NOMO-1 (cell line): ENCODE measurements around the gene PNO1.
"Not testable (repeated sequence)": the region's sequence is repeated elsewhere in the genome, so short reads cannot be mapped to it uniquely, and the experiment has no call there.

ENCODE experiments used
- DNase-seq, 2 experiments: peaks; one replicate each; lab custom pipeline; 2025; ENCODE audit not compliant: unreplicated experiment in 2 of 2; lab: John Stamatoyannopoulos, UW

The PNO1 gene

DNA sequence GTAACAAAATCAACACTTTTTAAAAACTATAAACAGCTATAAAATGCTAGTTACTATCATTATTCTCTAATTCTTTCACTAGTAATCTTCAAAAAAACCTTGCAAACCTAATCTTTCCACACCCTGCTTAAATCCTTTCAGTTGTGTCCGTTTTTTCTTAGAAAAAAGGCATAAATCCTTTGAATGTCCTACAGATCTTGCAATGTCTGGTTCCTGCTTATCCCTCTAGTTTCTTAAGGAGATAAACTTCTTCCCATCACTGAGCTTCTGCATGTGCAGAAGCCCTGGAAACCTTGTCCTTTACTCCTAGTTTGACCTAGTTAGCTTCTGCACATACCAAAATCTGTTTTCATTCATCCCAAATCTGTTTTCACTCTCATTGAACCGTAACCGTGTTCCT is 1.3 kb upstream of the PNO1 start:
- no peak for DNase-seq

DNA sequence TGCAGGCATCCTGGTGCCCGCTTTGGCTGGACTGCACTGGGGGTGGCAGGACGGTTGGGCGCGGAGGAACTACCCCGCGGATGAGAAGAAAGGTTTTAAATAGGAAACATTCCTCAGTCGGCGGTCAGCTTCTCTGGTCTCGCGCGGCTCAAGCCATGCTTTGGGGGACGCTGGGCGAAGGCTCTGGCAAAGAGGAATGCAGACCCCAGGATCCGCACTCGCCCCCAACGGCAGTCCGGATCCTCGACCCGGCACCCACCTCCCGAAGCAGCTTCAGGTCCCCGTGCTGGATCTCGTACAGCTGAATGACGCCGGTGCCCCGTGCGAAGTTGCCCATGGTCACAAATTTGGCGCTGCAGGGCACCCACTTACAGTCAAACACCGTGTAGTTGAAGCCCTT is 686 bp upstream of the PNO1 start:
- DNase-seq, result peak in 1 of 2 experiments; percentile 51

DNA sequence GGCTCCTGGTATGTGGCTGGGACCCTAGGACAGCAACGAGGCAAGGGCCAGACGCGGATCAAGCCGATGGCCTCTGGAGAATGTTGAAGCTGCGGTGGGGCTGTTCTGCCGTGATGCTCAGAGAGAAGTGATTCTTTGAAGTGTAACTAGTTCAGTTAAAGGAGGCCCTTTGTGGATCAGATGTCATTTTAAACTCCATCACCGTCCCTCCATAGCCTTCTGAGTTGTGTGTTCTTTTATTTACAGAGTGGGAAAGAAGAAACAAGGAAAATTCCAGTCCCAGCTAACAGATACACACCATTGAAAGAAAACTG is 403 bp downstream of the PNO1 start:
- DNase-seq, result no peak

GRCh38 chr2:68163641-68164040 is 6.0 kb downstream of the PNO1 start:
- no peak for DNase-seq

DNA sequence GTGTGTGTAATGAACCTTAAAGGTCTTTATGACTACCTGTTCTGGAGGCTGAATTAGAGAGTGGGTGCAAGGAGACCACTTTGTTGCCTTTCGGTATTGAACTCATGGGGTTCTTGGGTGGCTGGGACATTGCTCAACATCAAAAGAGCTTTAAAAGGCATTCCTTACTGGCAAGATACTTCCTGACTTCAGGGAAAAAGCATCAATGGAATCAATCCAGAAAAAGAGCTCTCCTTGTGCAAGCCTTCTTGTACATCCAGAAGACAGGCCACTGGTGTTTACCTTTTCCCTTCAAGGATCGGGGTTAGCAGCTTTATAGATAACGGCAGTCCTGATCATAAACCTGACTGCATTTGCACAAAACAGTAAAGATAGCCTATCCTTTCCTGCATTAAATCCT is 9.5 kb downstream of the PNO1 start:
- no peak for DNase-seq

- DNase-seq, result no peak
Measured at GRCh38 chr2:68169308-68169707, 11.6 kb downstream of the PNO1 start.

DNA sequence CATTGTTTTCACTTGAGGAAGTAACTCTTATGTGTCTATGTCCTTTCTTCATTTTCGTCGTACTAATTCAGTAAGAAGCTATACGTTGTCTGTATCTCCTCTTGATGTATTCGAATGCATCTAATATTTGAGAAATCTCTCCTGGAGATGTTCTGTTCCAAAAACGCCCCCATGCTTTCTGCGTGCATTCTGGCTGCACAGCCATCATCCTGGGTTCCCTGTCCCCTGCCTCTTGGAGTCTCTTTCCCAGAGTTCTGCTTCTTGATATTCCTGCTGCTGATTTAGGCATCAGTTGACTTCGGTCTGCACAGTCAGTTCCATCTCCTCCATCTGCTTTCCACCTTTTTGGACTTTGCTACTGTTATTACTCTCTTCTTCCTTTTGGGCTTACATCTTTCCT is 13.5 kb downstream of the PNO1 start:
- DNase-seq, result no peak

DNA sequence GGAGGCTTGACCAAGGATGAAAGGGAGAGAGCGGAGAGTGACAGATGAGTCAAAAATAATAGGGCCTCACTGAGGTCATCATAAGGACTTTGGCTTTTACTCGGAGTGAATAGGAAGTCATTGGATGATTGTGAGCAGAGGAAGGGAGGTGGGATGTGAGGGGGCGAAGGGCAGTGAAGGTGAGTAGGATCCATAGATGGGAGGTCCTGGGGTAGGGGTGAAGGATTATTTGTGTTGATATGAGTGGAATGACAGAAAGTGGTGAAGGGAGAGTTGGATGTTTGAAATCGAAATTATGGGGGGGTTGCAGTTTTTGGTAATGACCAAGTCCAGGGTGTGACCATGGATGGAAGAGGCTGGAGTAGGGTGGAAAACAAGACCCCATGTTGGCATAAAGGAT is 14.0 kb downstream of the PNO1 start:
- DNase-seq, result no peak

DNA sequence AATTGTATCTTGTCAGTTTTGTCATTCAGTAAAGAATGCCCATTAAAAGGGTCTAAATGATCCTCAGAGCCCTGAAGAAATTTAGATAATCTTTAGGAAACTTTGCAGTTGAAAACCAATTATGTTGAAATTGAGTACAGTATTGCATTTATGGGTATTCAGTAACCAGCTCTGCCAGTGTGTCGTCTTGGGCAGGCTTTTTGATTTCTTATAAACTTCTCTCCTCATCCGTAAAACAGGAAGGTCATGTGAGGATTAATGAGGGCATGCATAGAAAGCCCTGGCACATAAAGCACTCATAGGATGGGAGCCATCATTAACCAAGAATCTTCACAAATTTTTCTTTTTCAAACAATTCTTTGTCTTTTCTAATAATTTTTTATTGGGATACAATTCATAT is 14.8 kb downstream of the PNO1 start:
- DNase-seq, result peak in 1 of 2 experiments; percentile 22

DNA sequence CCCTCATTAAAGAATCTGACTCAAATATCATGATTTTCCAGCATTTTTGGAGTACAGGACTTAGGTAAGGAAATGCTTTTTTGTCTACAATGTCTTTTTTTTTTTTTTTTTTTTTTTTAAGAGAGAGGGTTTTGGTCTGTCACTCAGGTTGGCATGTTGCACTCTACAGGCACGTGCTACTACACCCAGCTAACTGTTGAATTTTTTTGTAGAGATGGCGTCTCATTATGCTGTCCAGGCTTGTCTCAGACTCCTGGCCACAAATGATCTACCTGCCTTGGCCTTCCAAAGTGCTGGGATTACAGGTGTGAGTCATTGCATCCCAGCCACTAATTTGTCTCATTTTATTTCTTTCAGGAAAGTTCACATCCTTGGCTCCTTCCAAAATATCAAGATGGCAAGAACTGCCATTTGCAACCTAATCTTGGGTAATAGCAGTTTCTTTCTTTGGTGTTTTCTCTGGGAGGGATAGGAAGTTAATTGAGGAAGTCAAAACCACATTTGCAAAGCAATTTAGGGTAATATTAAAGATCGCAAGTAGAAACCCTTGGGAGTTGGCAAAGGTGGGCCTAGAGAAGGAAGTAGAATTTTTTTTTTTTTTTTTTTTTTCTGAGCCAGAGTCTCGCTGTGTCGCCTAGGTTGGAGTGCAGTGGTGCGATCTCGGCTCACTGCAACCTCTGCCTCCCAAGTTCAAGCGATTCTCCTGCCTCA is 15.5 kb downstream of the PNO1 start:
- peak; percentile 95 for DNase-seq

DNA sequence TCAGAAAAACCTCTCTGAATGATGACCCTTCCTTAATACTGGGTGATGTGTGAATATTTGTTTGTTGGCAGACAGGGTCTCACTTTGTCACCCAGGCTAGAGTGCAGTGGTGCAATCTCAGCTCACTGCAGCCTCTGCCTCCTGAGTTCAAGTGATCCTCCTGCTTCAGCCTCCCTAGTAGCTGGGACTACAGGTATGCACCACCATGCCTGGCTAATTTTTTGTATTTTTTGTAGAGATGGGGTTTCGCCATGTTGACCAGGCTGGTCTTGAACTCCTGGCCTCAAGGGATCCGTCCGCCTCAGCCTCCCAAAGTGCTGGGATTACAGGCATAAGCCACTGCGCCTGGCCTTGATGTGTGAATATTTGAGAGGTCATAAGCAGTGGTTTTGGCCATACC is 17.5 kb downstream of the PNO1 start:
- not testable (repeated sequence) for DNase-seq

GRCh38 chr2:68176657-68177056 is 19.0 kb downstream of the PNO1 start:
- peak in 1 of 2 experiments; percentile 44 for DNase-seq

- no peak for DNase-seq
Measured at GRCh38 chr2:68177541-68177940, 19.9 kb downstream of the PNO1 start.

DNA sequence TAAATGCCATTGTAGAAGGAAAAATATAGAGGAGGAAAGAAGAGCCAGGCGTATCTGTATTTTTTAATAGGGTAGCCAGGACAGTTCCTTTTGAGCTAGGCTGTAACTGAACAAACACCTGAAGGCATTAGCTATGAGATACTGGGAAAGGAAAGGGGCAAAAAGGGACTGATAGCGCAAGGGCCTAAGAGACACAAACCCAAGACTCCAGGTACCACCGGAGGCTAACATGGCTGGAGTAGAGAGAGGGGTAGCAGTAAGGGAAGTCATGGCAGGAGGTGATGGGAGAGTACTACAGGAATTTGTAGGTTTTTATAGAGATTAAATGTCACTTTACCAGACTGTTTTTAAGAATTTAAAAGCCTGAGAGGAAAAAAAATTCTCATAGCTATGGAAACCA is 20.7 kb downstream of the PNO1 start:
- no peak for DNase-seq

DNA sequence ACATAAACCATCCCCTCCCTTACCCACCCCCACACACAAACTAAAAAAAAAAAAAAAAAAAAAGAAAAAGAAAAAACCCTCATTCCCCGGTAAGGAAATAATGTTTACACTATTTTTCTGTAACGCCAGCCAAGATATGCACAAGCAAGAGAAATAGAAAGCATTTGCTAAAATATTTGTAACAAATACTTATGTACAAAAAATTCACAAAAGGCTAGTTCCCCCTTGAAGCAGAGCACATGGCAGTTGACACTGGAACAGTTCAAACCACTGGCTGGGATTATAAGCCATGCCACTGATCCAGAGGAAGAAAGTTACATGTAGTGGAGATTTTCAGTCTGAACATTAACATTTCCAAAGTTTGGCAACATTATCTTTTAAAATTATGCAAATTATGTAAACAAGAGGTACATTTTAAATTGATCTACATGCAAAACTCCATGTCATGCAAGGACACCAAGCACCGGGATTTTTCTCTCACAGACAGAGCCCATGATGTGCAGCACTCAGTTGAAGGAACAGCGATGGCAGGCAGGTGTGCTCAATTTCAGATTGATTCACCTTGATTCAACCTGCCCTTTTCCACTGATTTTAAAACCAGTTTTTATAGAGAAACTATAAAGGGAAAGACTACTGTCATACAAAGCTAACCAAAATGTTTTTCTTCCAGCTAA is 21.4 kb downstream of the PNO1 start:
- no peak for DNase-seq

- DNase-seq, result no peak
Measured at GRCh38 chr2:68182902-68183301, 25.2 kb downstream of the PNO1 start.

GRCh38 chr2:68185541-68186164 is 28.0 kb downstream of the PNO1 start:
- peak; percentile 28 to 60 for DNase-seq

GRCh38 chr2:68187329-68187728 is 29.6 kb downstream of the PNO1 start:
- no peak for DNase-seq

DNA sequence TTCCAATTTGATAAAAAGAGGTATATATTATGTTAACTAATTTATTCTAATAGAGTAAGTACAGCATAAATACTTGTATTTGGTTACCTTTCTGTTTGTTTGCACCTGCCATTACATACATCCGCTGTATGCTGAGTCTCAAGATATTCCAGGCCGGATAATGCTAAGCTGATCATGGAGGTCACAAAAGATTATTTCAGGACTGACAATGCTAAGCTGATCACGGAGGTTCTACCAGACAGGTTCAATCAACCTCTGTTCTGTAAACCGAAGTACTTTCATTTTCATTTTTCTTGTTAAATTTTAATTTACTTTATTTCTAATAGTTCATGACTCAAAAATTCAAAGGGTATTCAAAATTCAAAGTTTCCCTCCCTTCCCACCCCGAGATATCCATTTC is 31.1 kb downstream of the PNO1 start:
- no peak for DNase-seq

DNA sequence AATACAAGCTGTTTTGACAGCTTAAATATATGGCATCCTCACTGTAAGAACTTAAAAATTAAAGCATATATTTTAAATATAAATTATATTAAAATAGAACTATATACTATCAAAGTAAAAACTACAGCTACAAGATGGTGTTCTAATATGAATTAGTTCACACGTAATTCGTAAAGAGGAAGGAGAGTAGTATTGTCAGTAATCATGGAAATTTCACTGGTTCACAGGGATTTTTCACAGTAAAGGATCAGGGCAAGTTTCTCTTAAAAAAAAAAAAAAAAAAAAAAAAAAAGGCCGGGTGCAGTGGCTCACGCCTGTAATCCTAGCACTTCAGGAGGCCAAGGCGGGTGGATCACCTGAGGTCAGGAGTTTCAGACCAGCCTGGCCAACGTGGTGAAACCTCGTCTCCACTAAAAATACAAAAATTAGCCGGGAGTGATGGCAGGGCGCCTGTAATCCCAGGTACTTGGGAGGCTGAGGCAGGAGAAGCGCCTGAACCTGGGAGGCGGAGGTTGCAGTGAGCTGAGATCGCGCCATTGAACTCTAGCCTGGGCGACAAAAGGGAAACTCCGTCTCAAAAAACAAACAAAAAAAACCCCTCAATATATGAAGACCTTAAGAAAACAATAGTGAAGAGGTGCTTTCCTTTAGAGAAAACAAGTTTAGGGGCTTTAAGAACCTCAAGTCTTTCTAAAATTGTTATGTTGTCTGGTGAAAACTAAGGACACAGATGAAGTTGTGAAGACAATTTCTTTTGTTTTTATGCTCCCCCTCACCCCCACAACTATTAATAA is 32.5 kb downstream of the PNO1 start:
- DNase-seq, result no peak

DNA sequence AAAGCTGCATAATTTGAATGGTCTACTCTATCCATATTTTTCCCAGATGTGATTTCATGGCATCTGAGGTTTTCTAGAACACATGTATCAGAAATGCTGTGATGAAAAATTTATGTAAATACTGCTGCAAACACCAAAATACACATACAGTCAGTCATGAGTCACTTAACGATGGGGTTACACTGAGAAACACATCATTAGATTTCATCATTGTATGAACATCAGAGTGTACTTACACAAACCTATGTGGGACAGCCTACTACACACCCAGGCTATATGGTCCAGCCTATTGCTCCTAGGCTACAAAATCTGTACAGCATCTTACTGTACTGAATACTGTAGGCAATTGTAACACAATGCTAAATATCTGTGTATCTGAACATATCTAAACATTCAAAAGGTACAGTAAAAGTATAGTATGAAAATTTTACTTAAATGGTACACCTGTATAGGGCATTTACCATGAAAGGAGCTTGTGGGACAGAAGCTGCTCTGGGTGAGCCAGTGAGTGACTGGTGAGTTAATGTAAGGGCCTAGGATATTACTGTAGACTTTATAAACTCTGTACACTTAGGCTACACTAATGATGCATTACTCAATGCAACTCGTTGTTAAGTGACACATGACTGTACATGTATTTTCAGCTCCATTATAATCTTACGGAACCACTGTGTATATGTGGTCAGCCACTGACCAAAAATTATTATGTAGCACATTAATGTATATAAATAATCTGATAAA is 33.5 kb downstream of the PNO1 start:
- DNase-seq, result peak in 1 of 2 experiments; percentile 19
